ENCODE data around the gene CYP4X1. TPM values are rescaled to one million over a fixed set of nuclear protein-coding genes. Genes with fewer than 3 reads are reported as not detected.
A peak's percentile ranks its signal among the peaks of the same experiment; 100 is the strongest.
"Not testable (repeated sequence)": the region's sequence is repeated elsewhere in the genome, so short reads cannot be mapped to it uniquely, and the experiment has no call there.

Gene CYP4X1
- total RNA-seq (10 to 100 TPM; 16.3 to 29.0 TPM), polyA plus RNA-seq (10 to 100 TPM; 12.6 to 38.6 TPM)
- long read RNA-seq, donor 1, transcript CYP4X1-201 (12 exons, 2,357 nt) = major isoform, 49 of 59 reads
- long read RNA-seq, donor 1, partial matches to known transcripts = 5 of 59 reads
- long read RNA-seq, donor 1, other reads (novel, unspliced or antisense) = 5 of 59 reads
- long read RNA-seq, donor 2, transcript CYP4X1-201 (12 exons, 2,357 nt) = major isoform, 23 of 31 reads
- long read RNA-seq, donor 2, partial matches to known transcripts = 6 of 31 reads
- long read RNA-seq, donor 2, other reads (novel, unspliced or antisense) = 2 of 31 reads

DNA sequence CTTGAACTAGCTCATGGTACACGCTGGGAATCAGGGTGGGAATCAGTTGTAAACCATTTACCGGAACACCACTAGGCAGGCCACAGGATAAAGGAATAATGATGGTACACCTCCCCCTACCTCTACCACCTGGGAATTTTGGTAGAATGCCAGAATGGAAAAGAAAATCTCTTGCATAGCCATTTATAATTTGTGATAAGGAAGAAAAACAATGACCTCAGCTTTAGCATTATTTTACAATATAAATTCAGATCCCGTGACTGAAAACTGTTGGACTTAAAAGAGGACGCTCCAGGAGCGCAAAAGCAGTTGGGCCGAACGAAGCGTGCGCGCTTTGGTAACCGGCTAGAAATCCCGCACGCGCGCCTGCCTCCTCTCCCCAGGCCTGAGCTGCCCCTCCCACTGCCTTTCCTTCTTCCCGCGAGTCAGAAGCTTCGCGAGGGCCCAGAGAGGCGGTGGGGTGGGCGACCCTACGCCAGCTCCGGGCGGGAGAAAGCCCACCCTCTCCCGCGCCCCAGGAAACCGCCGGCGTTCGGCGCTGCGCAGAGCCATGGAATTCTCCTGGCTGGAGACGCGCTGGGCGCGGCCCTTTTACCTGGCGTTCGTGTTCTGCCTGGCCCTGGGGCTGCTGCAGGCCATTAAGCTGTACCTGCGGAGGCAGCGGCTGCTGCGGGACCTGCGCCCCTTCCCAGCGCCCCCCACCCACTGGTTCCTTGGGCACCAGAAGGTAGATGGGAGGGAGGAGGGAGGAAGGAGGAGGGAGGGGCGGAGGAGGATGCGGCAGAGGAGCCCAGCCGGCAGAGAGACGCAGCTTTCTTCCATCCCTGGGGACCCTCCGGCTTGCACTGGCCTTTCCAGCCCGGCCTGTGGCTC is at the start of gene CYP4X1:
TSS of gene CYP4X1 (plus strand) at position 402 of the 873 bp plus-strand sequence. CDS start at position 551, 149 bp downstream.
- Histone ChIP-seq H3K27me3 (ENCODE audit: control insufficient read depth in 1 of 2, insufficient read depth in 2 of 2, low read length in 1 of 2) (no peaks in the 10 kb centered on the region), H3K4me1 (ENCODE audit: control insufficient read depth in 1 of 2, insufficient read depth in 2 of 2, low read length in 2 of 2) (peaks cover 11 to 13% of the 10 kb centered on the region in 2 donors), H3K27ac (ENCODE audit: low read depth in 1 of 2, low read length in 2 of 2) (peak within 1 kb of the TSS; percentile 89 to 93), H3K4me3 (ENCODE audit: low read length in 2 of 2) (peak within 1 kb of the TSS; percentile 61 to 71), H3K9me3 (ENCODE audit: control insufficient read depth, low read length) (no peaks in the 10 kb centered on the region), H3K36me3 (ENCODE audit: control insufficient read depth in 1 of 2, insufficient read depth in 2 of 2, low read length in 1 of 2) (no peaks in the 10 kb centered on the region)
- 1 to 2% methylated on average over 49 of the region's 49 CpGs for WGBS, 2 donors
- DNase-seq (peak; percentile 68 to 81), ATAC-seq (ENCODE audit: low FRiP score) (peak; percentile 69)
- intact Hi-C loops (cut with DNase I) = no loop called here

GRCh38 chr1:46983166-46983829 is 40.2 kb upstream of the CYP4X1 start:
- Histone ChIP-seq H3K4me1 (ENCODE audit: control insufficient read depth in 1 of 2, insufficient read depth in 2 of 2, low read length in 2 of 2) (peaks cover 0 to 2% of the 10 kb centered on the region in 2 donors), H3K27ac (ENCODE audit: low read depth in 1 of 2, low read length in 2 of 2) (no peak overlapping the region), H3K36me3 (ENCODE audit: control insufficient read depth in 1 of 2, insufficient read depth in 2 of 2, low read length in 1 of 2) (no peaks in the 10 kb centered on the region), H3K4me3 (ENCODE audit: low read length in 2 of 2) (no peak overlapping the region), H3K27me3 (ENCODE audit: control insufficient read depth in 1 of 2, insufficient read depth in 2 of 2, low read length in 1 of 2) (no peaks in the 10 kb centered on the region), H3K9me3 (ENCODE audit: control insufficient read depth, low read length) (no peaks in the 10 kb centered on the region)
- intact Hi-C loops (cut with DNase I) = no loop called here
- ATAC-seq (ENCODE audit: low FRiP score) (no peak), DNase-seq (no peak)
- 77 to 80% methylated on average over 7 of the region's 7 CpGs for WGBS, 2 donors

DNA sequence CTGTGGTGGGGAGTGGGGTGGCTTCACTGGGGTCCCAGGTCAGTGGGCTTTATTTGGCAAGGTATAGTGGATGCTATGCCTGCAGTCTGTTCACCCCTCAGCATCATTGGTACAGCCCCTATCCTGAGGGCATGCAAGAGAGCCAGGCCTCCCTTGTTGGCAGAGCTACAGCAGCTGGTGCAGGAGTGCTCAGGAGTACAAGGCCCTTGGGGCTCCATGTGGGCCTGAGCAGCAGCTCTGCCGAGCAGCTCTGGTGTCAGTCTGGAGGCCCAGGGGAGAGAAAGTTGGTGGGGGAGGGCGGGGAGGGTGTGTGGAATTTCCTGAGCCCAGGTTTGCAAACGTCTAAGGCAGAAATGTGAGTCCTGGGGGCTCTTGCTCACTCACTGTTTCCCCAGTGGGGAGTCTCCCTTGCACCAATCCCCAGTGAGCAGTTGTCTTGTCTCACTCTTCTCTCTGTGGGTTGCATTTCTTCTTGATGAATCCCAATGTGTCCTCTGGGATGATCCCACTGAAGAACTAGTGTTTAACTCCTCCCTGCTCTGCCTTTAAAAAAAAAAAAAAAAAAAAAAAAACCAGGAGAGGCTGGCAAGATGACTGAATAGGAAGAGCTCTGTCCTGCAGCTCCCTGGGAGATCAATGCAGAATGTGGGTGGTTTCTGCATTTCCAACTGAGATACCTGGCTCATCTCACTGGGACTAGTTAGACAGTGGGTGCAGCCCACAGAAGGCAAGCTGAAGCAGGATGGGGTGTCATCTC is 39.5 kb upstream of the CYP4X1 start:
- intact Hi-C loops (cut with DNase I) = no loop called here
- 70 to 81% methylated on average over 3 of the region's 3 CpGs for WGBS, 2 donors
- ATAC-seq (ENCODE audit: low FRiP score) = peak; percentile 7
- H3K36me3 ChIP-seq (ENCODE audit: control insufficient read depth in 1 of 2, insufficient read depth in 2 of 2, low read length in 1 of 2) = no peaks in the 10 kb centered on the region
- H3K4me3 ChIP-seq (ENCODE audit: low read length in 2 of 2) = no peak overlapping the region
- no peaks in the 10 kb centered on the region for H3K27me3 ChIP-seq (ENCODE audit: control insufficient read depth in 1 of 2, insufficient read depth in 2 of 2, low read length in 1 of 2)
- no peak for DNase-seq
- H3K9me3 ChIP-seq (ENCODE audit: control insufficient read depth, low read length) = no peaks in the 10 kb centered on the region
- H3K27ac ChIP-seq (ENCODE audit: low read depth in 1 of 2, low read length in 2 of 2) = no peak overlapping the region
- H3K4me1 ChIP-seq (ENCODE audit: control insufficient read depth in 1 of 2, insufficient read depth in 2 of 2, low read length in 2 of 2) = peaks cover 0 to 2% of the 10 kb centered on the region in 2 donors

DNA sequence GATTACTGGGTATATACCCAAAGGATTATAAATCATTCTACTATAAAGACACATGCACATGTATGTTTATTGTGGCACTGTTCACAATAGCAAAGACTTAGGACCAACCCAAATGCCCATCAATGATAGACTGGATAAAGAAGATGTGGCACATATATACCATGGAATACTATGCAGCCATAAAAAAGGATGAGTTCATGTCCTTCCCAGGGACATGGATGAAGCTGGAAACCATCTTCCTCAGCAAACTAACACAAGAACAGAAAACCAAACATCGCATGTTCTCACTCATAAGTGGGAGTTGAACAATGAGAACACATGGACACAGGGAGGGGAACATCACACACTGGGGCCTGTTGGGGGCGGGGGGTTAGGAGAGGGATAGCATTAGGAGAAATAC is 32.9 kb upstream of the CYP4X1 start:
- intact Hi-C loops (cut with DNase I); H3K27me3 ChIP-seq (ENCODE audit: control insufficient read depth in 1 of 2, insufficient read depth in 2 of 2, low read length in 1 of 2); H3K27ac ChIP-seq (ENCODE audit: low read depth in 1 of 2, low read length in 2 of 2); H3K4me3 ChIP-seq (ENCODE audit: low read length in 2 of 2); H3K36me3 ChIP-seq (ENCODE audit: control insufficient read depth in 1 of 2, insufficient read depth in 2 of 2, low read length in 1 of 2); DNase-seq; ATAC-seq (ENCODE audit: low FRiP score); H3K9me3 ChIP-seq (ENCODE audit: control insufficient read depth, low read length); H3K4me1 ChIP-seq (ENCODE audit: control insufficient read depth in 1 of 2, insufficient read depth in 2 of 2, low read length in 2 of 2): not testable (repeated sequence)
- 88 to 94% methylated on average over 2 of the region's 2 CpGs for WGBS, 2 donors

DNA sequence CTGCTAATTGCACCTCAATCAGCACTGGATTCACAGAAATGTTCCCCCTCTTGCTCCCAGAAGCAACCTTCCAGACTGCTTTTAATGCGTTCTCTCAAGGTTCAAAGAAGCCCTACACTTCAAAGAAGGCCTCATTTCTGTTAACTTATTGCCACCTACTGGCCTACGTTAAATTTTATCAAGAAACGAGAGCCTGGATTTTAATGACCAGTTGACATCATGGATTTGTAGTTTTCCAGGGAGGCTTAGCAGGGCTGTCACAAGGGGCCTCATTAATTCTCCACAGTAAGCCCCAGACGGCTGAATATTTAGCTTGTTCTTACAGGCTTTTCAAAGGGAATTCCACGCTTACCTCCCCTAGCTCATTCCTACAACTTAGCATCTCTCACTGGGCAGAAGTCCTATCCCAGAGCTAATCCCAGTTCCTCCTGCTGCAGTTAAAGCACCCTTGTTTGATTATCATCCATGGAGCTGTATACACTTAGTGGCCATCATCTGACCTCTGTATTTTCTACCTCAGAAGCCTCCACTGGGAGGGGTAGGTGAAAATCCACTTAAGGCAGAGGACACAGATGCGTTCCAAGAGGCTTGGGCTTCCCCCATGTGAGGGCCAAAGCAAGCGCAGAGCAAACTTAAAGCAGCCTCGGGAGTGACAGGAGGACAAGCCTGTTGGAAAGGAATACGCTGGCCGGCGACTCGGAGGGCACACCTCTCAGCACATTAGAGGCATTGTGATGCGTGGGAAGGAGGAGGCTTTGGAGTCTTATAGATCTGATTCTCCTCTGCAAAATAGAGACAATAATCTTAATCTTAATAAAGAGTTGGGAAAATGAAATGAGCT is 32.2 kb upstream of the CYP4X1 start:
- WGBS, 2 donors = 53 to 56% methylated on average over 13 of the region's 13 CpGs
- Histone ChIP-seq H3K27me3 (ENCODE audit: control insufficient read depth in 1 of 2, insufficient read depth in 2 of 2, low read length in 1 of 2) (no peaks in the 10 kb centered on the region), H3K27ac (ENCODE audit: low read depth in 1 of 2, low read length in 2 of 2) (no peak overlapping the region), H3K4me3 (ENCODE audit: low read length in 2 of 2) (no peak overlapping the region), H3K9me3 (ENCODE audit: control insufficient read depth, low read length) (no peaks in the 10 kb centered on the region), H3K36me3 (ENCODE audit: control insufficient read depth in 1 of 2, insufficient read depth in 2 of 2, low read length in 1 of 2) (no peaks in the 10 kb centered on the region), H3K4me1 (ENCODE audit: control insufficient read depth in 1 of 2, insufficient read depth in 2 of 2, low read length in 2 of 2) (no peaks in the 10 kb centered on the region)
- intact Hi-C loops (cut with DNase I) = no loop called here
- ATAC-seq (ENCODE audit: low FRiP score) (no peak), DNase-seq (no peak)

GRCh38 chr1:46996659-46997281 is 26.7 kb upstream of the CYP4X1 start:
- Histone ChIP-seq H3K27ac (ENCODE audit: low read depth in 1 of 2, low read length in 2 of 2) (no peak overlapping the region), H3K36me3 (ENCODE audit: control insufficient read depth in 1 of 2, insufficient read depth in 2 of 2, low read length in 1 of 2) (no peaks in the 10 kb centered on the region), H3K27me3 (ENCODE audit: control insufficient read depth in 1 of 2, insufficient read depth in 2 of 2, low read length in 1 of 2) (no peaks in the 10 kb centered on the region), H3K9me3 (ENCODE audit: control insufficient read depth, low read length) (no peaks in the 10 kb centered on the region), H3K4me3 (ENCODE audit: low read length in 2 of 2) (no peak overlapping the region), H3K4me1 (ENCODE audit: control insufficient read depth in 1 of 2, insufficient read depth in 2 of 2, low read length in 2 of 2) (no peaks in the 10 kb centered on the region)
- DNase-seq (no peak), ATAC-seq (ENCODE audit: low FRiP score) (no peak)
- 32% methylated on average over 3 of the region's 3 CpGs for WGBS, 2 donors
- intact Hi-C loops (cut with DNase I) = no loop called here

GRCh38 chr1:47002211-47002610 is 21.3 kb upstream of the CYP4X1 start:
- H3K4me1 ChIP-seq (ENCODE audit: control insufficient read depth in 1 of 2, insufficient read depth in 2 of 2, low read length in 2 of 2) = no peaks in the 10 kb centered on the region
- no peak for ATAC-seq (ENCODE audit: low FRiP score)
- intact Hi-C loops (cut with DNase I) = no loop called here
- H3K27ac ChIP-seq (ENCODE audit: low read depth in 1 of 2, low read length in 2 of 2) = no peak overlapping the region
- no peak for DNase-seq
- H3K27me3 ChIP-seq (ENCODE audit: control insufficient read depth in 1 of 2, insufficient read depth in 2 of 2, low read length in 1 of 2) = no peaks in the 10 kb centered on the region
- H3K4me3 ChIP-seq (ENCODE audit: low read length in 2 of 2) = no peak overlapping the region
- H3K36me3 ChIP-seq (ENCODE audit: control insufficient read depth in 1 of 2, insufficient read depth in 2 of 2, low read length in 1 of 2) = no peaks in the 10 kb centered on the region
- 58 to 65% methylated on average over 1 of the region's 1 CpG for WGBS, 2 donors
- H3K9me3 ChIP-seq (ENCODE audit: control insufficient read depth, low read length) = no peaks in the 10 kb centered on the region
